HFFc6 (cell line): Measurements from ENCODE around the gene ASB16. TPM values are rescaled to one million over a fixed set of nuclear protein-coding genes. Genes with fewer than 3 reads are reported as not detected.

Experiments used
- DNase-seq: peaks from one replicate; pipeline ENCODE4 v3.0.0-alpha.2; 2018
- H3K27ac Mint-ChIP-seq: 2 replicates; pipeline ENCODE4 v1.8.0; 2020; ENCODE audit warnings: mild to moderate bottlenecking, mixed read lengths
- H3K27me3 Mint-ChIP-seq: 2 replicates; pipeline ENCODE4 v1.8.0; 2021; ENCODE audit warnings: mild to moderate bottlenecking, moderate library complexity, mixed read lengths; ENCODE audit not compliant: insufficient read depth
- H3K36me3 Mint-ChIP-seq: 2 replicates; pipeline ENCODE4 v1.8.0; 2021; ENCODE audit warnings: low read depth, mixed read lengths
- H3K4me1 Mint-ChIP-seq: 2 replicates; pipeline ENCODE4 v1.8.0; 2020; ENCODE audit warnings: low read depth, mixed read lengths
- H3K4me3 Mint-ChIP-seq: 2 replicates; pipeline ENCODE4 v1.8.0; 2020; ENCODE audit warnings: mild to moderate bottlenecking, moderate library complexity, mixed read lengths
- H3K9me3 Mint-ChIP-seq: 2 replicates; pipeline ENCODE4 v1.8.0; 2020; ENCODE audit warnings: mild to moderate bottlenecking, mixed read lengths
- total RNA-seq, 6 experiments: library from RNA; stranded (reverse); fragmentation: NEBNext Ultra II Directional; extraction: Animal tissue kit (Norgen Biotek cat#: 25700); gene quantifications; 2 replicates in 1 of 6; 3 replicates in 5 of 6; pipeline ENCODE4 v1.2.3, GENCODE V29; 2021
- TF ChIP-seq, protein P1 (sequence below): fragments of 200-600 bp; sonication (generic); IDR thresholded peaks from 2 replicates; pipeline ENCODE4 v1.5.0; 2021; ENCODE audit warnings: antibody characterized with exemption, mild to moderate bottlenecking

Gene ASB16
- total RNA-seq, 6 experiments from 2014 or later: 0.18 to 0.48 (median 0.29) TPM; not detected in 3

DNA sequence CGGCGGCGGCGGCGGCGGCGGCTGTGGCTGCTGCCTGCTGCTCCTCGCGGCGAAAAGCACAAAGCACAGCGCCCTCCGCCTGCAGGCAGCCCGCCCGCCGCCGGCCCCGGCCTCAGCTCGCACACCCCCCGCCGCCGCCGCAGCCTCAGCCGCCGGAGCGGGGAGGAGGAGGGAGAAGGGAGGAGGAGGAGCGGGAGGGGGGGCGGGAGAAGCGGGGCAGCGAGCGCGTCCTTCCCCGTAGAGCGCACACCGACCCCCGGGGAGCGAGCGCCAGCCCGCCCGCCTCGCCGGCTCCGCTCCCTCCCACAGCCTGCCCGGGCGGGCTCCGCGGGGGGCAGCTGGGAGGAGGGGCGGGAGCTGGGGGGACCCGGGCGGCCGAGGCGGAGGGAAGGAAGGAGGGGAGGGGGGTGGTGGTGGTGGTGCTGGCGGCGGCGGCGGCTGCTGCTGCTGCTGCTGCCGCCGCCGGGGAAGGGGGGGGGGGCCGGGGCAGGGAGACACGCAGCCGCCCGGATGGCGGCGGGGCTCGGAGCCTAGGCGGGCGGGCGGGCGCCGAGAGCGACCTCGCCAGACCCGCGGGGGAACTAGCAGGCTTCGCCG is 49.2 kb downstream of the ASB16 start, which contains the start of gene UBTF:
Gene UBTF, minus strand, starts transcription at position 60 of the 597 bp plus-strand sequence. CDS start 1,446 bp downstream, outside the sequence.
- no peak for DNase-seq
- Mint-ChIP-seq H3K4me3 (peak within 1 kb of the TSS; percentile 93), H3K36me3 (peaks cover 19% of the 10 kb centered on the region), H3K9me3 (no peaks in the 10 kb centered on the region), H3K4me1 (peaks cover 42% of the 10 kb centered on the region), H3K27me3 (peaks cover 4% of the 10 kb centered on the region), H3K27ac (peak within 1 kb of the TSS; percentile 86)
- TF ChIP-seq, protein P1, sequence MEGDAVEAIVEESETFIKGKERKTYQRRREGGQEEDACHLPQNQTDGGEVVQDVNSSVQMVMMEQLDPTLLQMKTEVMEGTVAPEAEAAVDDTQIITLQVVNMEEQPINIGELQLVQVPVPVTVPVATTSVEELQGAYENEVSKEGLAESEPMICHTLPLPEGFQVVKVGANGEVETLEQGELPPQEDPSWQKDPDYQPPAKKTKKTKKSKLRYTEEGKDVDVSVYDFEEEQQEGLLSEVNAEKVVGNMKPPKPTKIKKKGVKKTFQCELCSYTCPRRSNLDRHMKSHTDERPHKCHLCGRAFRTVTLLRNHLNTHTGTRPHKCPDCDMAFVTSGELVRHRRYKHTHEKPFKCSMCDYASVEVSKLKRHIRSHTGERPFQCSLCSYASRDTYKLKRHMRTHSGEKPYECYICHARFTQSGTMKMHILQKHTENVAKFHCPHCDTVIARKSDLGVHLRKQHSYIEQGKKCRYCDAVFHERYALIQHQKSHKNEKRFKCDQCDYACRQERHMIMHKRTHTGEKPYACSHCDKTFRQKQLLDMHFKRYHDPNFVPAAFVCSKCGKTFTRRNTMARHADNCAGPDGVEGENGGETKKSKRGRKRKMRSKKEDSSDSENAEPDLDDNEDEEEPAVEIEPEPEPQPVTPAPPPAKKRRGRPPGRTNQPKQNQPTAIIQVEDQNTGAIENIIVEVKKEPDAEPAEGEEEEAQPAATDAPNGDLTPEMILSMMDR: peak; percentile 13; the same call in 1 of the 2 replicates

DNA sequence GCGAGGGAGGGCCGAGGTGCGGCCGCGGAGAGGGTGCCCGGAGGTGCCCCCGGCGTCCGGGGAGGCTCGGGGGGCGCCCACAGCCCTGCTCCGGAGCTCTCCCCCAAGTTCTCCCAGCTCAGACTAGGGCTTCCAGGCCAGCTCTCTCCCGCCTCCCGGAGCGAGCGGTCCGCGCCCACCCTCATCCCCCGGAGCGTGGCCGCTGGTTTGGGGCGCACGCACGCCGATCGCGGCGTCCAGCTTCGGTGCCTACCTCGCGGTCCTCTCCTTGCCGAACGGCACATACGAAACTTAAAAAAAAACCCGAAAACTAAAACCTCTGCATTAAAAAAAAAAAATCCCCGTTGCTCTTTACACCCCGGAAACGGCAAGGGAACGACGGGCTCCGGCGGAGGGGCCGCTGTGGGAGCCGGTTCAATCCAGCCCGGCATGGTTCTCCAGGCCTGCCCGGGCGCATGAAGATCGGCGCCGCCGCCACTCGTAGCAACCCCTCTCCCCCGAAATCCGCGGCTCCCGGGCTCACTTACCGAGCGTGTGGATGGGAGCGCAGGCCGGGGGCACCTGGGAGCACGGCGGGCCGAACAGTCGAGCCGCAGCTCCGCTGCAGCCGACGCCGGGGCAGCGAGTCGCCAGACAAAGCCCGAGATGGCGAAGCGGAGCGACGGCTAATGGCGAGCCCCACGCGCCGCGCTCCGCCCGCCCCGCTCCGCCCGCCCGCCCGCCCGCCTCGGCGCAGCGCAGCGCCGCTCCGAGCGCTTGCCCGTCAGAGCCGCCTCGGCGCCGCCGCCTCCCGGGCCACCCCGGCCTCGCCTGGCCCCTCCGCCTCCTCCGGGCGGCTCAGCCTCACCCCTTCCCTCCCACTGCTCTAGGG is 49.9 kb downstream of the ASB16 start:
- DNase-seq: no peak
- Mint-ChIP-seq H3K36me3 (peaks cover 12% of the 10 kb centered on the region; the same call in 1 of the 2 replicates), H3K4me1 (peaks cover 42% of the 10 kb centered on the region), H3K4me3 (peak overlapping the region; percentile 93), H3K27me3 (peaks cover 4% of the 10 kb centered on the region), H3K27ac (peak overlapping the region; percentile 87), H3K9me3 (no peaks in the 10 kb centered on the region)
- TF ChIP-seq, protein P1: no peak

DNA sequence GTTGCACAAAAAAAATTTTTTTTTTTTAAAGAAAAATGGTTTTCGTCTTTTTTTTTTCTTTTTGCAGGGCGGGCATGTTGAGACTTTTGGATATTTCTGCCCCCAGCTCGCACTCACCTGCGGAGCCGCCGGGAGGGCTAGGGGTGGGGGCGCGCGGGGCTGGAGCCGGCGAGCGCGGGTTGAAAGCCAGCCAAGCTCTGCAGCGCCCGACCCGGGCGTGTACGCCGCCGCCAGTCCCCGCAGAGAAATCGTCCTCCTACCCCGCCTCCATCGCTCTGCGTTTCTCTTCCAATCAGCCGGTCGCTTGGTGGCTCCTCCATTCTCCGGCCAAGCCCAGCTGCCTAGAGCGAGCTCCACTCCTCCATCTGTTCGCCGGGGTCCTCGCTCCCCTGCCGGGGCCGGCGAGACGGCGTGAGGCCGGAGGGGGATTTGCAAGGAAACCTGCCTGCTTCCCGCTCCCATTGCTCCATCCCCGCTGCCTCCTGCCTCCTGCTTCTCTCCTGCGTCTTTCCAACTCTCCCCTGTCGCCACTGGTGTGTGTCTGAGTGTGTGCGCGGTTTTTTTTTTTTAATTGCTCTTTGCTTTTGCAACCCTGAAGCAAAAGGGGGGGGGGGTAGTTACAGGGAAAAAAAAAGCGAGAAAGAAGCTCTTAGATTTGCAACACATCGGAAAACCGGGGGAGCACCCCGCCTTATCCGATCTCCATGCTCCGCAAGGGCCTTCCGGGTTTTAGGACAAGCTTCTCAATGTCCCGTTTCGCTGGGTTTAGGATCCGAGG is 50.8 kb downstream of the ASB16 start:
- peaks cover 42% of the 10 kb centered on the region for H3K4me1 Mint-ChIP-seq
- H3K36me3 Mint-ChIP-seq: peaks cover 9% of the 10 kb centered on the region; the same call in 1 of the 2 replicates
- no peaks in the 10 kb centered on the region for H3K9me3 Mint-ChIP-seq
- peak; percentile 69 for DNase-seq
- H3K4me3 Mint-ChIP-seq: peak overlapping the region; percentile 92
- H3K27me3 Mint-ChIP-seq: peaks cover 4% of the 10 kb centered on the region
- TF ChIP-seq, protein P1: no peak
- peak overlapping the region; percentile 87 for H3K27ac Mint-ChIP-seq

DNA sequence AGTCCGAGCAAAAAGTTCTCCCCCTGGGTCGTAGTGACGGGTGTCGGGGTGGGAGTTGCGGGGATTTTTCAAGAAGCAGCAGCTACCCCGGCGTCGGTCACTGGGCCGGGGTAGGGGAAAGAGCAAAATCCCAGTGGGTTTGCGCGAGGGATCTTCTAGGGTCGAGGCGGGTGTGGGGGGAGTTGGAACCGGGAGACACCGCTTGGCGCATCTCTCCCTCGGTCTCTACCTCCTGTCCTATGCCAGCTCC is 51.3 kb downstream of the ASB16 start:
- no peak for DNase-seq
- TF ChIP-seq, protein P1: no peak
- H3K27ac Mint-ChIP-seq: peak overlapping the region; percentile 87
- no peaks in the 10 kb centered on the region for H3K9me3 Mint-ChIP-seq
- peaks cover 4% of the 10 kb centered on the region; the same call in 1 of the 2 replicates for H3K27me3 Mint-ChIP-seq
- H3K36me3 Mint-ChIP-seq: peaks cover 3% of the 10 kb centered on the region; the same call in 1 of the 2 replicates
- peak overlapping the region; percentile 92 for H3K4me3 Mint-ChIP-seq
- H3K4me1 Mint-ChIP-seq: peaks cover 37% of the 10 kb centered on the region

DNA sequence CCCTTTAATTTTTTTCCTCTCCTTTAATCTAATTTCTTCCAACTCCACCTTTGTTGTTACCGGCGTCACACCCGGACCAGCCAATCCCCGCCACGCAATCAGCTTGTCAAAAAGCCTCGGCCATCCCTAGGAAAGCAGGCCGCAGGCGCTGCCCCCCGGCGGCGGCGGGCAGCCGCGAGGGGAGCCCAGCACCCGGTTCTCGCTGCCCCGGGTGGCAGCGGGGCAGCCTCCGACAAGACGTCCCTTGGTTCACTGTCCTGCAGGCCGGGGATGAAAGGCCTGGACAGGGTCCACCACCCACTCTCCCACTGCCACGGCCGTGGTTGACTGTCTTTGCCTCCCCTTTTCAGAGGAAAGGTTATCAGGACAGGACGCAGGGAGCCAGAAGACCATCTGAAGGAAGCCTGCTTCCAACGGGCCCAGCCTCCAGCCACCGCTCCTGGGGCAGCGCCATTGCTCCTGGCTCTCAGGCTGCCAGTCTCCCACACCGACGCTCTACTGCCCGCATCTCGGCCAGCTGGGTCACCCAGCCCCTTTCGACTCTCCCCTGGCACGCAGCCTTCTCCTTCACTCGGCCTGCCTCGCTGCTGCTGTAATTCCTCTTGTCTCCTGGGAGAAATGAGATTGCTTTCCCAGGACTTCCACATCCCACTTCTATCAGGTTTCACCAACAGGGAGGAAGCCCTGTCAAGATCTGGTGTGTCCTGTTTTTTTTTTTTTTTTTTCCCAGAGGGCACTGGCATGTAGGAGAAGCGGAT is 51.8 kb downstream of the ASB16 start:
- peak; percentile 65 for DNase-seq
- H3K9me3 Mint-ChIP-seq: no peaks in the 10 kb centered on the region
- H3K27ac Mint-ChIP-seq: peak overlapping the region; percentile 87
- peaks cover 4% of the 10 kb centered on the region; the same call in 1 of the 2 replicates for H3K27me3 Mint-ChIP-seq
- H3K4me3 Mint-ChIP-seq: peak overlapping the region; percentile 92
- no peaks in the 10 kb centered on the region; the same call in 1 of the 2 replicates for H3K36me3 Mint-ChIP-seq
- TF ChIP-seq, protein P1: peak; percentile 30; the same call in 1 of the 2 replicates
- peaks cover 32% of the 10 kb centered on the region for H3K4me1 Mint-ChIP-seq
